NB4 (cell line): ENCODE measurements around the gene CCDC71.

Source experiments
- DNase-seq: peaks from one replicate; pipeline ENCODE4 v3.0.0; 2010; ENCODE audit warnings: low read depth
- H3K4me3 ChIP-seq: one replicate; pipeline ENCODE4 v1.5.1; 2011; ENCODE audit warnings: mild to moderate bottlenecking, low read depth, low read length, moderate library complexity
- MYC ChIP-seq: IDR thresholded peaks from 2 replicates; pipeline ENCODE4 v1.6.1; 2011; ENCODE audit warnings: low read depth, low read length
- POLR2A ChIP-seq: IDR thresholded peaks from 2 replicates; pipeline ENCODE4 v1.6.1; 2011; ENCODE audit warnings: mild to moderate bottlenecking; ENCODE audit not compliant: insufficient read length; ENCODE audit errors: extremely low read depth
- TF ChIP-seq, protein P1 (sequence below): IDR thresholded peaks from one replicate; pipeline ENCODE4 v1.5.1; 2012; ENCODE audit warnings: low read depth, low read length
- TF ChIP-seq, protein P2 (sequence below): IDR thresholded peaks from 2 replicates; pipeline ENCODE4 v1.6.1; 2011; ENCODE audit warnings: low read depth, low read length

The CCDC71 gene

DNA sequence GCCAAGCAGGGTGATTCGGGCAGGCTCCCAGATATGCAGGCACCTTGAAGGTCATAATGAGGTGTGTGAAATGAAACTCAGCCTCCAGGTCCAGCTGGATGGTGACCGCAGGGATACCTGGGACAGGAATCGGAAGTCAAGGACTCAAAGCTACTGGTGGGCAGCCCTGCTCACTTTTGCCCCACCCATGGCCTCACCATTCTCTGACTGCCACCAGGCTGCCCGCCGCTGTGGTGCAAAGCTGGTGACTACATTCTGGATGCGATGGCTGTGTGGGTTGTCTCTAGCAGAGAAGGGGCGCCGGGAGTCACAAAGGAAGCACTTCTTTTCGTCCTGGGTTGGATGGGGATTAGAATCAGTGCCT, 34.1 kb downstream of the CCDC71 start:
- no peak for DNase-seq
- TF ChIP-seq, protein P1, sequence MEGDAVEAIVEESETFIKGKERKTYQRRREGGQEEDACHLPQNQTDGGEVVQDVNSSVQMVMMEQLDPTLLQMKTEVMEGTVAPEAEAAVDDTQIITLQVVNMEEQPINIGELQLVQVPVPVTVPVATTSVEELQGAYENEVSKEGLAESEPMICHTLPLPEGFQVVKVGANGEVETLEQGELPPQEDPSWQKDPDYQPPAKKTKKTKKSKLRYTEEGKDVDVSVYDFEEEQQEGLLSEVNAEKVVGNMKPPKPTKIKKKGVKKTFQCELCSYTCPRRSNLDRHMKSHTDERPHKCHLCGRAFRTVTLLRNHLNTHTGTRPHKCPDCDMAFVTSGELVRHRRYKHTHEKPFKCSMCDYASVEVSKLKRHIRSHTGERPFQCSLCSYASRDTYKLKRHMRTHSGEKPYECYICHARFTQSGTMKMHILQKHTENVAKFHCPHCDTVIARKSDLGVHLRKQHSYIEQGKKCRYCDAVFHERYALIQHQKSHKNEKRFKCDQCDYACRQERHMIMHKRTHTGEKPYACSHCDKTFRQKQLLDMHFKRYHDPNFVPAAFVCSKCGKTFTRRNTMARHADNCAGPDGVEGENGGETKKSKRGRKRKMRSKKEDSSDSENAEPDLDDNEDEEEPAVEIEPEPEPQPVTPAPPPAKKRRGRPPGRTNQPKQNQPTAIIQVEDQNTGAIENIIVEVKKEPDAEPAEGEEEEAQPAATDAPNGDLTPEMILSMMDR = no peak
- TF ChIP-seq MYC (no peak), POLR2A (no peak)
- TF ChIP-seq, protein P2, sequence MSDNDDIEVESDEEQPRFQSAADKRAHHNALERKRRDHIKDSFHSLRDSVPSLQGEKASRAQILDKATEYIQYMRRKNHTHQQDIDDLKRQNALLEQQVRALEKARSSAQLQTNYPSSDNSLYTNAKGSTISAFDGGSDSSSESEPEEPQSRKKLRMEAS = no peak
- no peak overlapping the region for H3K4me3 ChIP-seq

DNA sequence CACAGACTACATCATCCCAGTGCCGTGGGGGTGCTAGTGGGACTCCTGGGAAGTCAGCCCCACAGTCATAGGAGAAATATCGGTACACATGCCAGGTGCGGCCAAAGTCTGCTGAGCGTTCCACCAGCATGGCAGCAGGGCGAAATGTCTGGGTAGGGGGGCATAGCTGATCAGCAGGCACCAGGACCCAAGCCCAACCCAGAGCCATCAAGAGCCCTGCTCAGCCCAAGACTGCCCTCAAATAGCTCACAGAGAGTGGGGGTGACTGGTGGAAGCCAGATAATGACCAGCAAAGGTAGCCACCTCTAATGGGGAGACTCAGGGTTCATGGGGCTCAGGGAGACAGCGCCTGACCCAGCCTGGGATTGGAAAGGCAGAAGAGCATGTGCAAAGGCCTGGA, 34.6 kb downstream of the CCDC71 start:
- no peak overlapping the region for H3K4me3 ChIP-seq
- DNase-seq = no peak
- TF ChIP-seq MYC (no peak), POLR2A (no peak)
- TF ChIP-seq, protein P1 = no peak
- TF ChIP-seq, protein P2 = no peak

DNA sequence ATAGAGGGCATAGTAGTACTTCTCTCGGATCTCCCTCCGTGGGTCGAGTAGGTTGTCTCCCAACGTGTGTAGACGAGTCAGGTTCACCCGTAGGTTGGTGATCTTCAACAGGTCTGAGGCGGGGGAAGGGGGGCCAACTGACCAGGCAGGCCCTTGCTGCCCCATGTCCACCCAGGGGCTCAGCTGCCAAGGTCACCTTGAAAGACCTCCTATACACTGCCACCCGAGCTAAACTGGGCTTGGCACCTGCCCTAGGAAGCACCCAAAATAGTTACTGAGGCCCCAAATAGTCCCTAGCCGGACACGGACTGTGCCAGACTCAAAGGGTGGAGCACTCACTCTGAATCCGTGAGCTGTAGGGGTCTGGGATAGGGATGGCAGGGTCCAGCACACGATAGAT, 35.1 kb downstream of the CCDC71 start:
- DNase-seq = no peak
- no peak for TF ChIP-seq MYC
- no peak overlapping the region for H3K4me3 ChIP-seq

DNA sequence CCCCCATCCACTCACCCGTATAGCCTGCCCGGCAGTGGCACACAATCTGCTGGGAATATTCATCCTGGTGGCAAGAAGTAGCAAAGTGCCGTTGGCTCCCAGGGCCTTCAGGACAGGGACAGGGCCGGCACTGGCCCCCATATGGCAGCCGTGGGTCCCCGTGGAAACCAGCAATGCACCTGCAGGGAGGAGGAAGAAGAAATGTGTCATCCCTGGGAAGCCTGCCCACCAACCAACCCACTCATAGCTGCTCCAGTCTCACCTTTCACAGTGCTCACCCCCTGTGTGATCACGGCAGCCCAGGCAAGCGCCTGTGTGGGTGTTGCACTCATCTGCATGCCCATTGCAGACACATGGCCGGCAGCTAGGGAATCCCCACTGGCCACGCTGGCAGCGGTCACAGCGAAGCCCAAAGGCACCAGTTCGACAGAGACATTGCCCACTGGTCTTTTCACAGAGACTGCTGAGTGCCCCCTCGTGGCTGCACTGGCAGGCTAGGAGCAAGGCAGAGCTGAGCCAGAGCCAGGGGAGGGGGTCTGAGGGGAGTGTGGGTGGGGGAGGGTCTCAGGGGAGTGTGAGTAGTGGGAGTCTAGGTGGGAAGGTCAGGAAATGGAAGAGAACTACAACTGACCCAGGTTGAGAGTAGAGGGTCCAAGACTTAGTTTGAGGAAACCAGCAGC, 41.0 kb downstream of the CCDC71 start:
- no peak overlapping the region for H3K4me3 ChIP-seq
- no peak for TF ChIP-seq MYC
- TF ChIP-seq, protein P2 = no peak
- no peak for TF ChIP-seq POLR2A
- TF ChIP-seq, protein P1 = peak; percentile 39
- DNase-seq = peak; percentile 26

DNA sequence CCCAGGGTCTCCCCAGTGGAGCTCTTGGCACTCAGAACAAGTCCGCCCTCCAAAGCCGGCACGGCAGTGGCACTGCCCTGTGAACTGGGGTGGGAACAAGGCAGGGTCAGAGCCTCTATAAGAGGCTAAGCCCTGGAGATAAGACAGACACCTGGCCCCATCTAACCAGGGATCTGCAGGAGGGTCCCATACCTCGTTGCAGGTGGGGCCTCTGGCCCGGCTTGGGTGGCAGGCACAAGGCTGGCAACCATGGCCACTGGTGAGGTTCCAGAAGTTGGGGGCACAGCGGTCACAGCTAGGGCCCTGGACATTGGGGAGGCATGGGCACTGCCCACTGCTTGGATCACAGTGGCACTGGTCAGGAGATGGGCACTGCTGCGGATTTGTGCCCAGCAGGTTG, 41.9 kb downstream of the CCDC71 start:
- no peak for TF ChIP-seq POLR2A
- no peak for DNase-seq
- H3K4me3 ChIP-seq = no peak overlapping the region

DNA sequence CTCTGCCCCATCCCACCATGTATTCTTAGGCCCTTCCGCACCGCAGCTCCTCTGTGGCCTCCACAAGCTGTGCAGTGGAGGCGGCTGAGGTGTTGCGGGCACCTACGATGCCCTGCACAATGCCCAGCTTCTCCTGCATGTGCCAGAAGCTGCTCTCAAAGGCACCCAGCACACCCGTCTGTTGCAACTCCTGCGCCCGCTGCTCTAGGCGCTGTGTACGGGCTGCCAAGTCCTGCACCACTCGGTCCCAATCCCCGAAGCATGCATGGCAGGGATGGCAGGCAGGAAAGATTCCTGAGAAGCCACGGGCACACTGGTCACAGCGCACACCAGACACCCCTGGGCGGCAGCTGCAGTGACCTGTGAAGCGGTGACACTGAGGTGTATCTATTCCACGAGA, 42.4 kb downstream of the CCDC71 start:
- TF ChIP-seq, protein P1 = no peak
- TF ChIP-seq, protein P2 = no peak
- TF ChIP-seq POLR2A = no peak
- no peak for TF ChIP-seq MYC
- DNase-seq = no peak
- H3K4me3 ChIP-seq = no peak overlapping the region

DNA sequence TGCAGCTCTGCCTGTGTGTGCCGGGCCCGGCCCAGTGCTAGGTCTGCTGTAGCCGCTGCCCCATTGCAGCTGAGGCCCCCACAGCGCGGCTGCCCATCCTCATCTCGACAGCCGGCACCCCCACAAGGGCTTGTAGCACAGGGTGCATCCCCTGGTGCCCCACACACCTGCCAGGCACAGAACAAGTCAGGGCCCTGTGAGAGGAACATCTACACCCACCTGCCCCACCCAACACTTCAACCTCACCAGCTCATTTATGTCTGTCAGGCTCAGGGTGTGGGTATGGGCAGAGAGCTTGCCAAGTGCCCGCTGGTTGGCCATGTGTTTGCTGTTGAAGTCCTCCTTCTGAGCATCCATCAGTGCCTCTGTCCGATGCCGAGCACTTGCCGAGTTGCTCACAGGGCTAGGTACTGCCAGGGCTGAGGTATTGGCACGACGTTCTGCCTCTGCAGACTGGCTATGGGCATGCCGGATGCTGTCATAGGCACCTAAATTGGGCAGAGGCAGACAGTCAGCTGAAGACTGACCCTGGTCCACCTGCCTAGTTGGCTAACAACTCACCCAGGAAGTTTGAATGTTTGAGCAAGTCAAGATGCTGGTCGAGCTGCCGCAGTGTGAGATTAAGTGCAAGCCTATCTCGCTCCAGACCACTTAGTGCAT, 43.1 kb downstream of the CCDC71 start:
- no peak for DNase-seq
- TF ChIP-seq, protein P2 = no peak
- TF ChIP-seq, protein P1 = no peak
- H3K4me3 ChIP-seq = no peak overlapping the region
